ENCODE data around the gene ZBTB7A.

Gene ZBTB7A

DNA sequence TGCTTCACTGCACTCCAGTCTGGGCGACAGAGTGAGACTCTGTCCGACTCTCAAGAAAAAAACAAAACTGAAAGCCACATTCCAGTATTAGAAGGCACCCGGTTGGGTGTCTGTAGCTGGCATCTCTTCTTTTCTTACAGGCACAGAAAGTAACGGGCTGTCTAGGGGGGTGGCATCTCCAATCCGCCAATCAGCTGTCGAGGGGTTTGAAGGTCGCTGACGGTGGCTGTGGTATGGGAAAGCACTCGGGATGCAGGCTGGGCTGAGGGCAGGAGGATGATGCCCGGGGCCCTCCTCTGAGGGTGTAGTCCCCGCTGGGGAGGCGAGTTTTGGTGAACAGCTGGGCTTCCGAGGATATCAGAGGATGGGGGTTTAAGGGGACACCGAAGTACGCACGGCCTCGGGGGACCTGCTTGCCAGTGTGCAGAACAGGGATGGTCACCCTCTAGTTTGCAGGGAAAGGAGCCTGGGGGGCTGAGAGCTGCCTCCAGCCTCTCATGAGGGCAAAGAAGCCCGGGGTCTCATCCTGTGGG lies 27.0 kb upstream of the ZBTB7A start:
- no peak overlapping the region for H3K4ac ChIP-seq (ENCODE audit: low read length)
- H3K27me3 ChIP-seq (ENCODE audit: control insufficient read depth in 3 of 3, insufficient read depth in 3 of 3, low read depth in 1 of 3, low read length in 3 of 3) = no peaks in the 10 kb centered on the region
- no peak overlapping the region for H2BK120ac ChIP-seq (ENCODE audit: low read depth, low read length)
- no peak overlapping the region for H2BK5ac ChIP-seq (ENCODE audit: low read length)
- H3K4me2 ChIP-seq (ENCODE audit: insufficient read depth, low read length, poor library complexity, severe bottlenecking) = no peak overlapping the region
- no peak overlapping the region for H3K23ac ChIP-seq (ENCODE audit: low read depth, low read length, poor library complexity)
- H3K9me3 ChIP-seq (replicated peaks in 1 of 2; ENCODE audit: control insufficient read depth in 2 of 2, insufficient read depth in 1 of 2, low read depth in 1 of 2, low read length in 2 of 2) = peaks cover 4 to 11% of the 10 kb centered on the region in 2 donors
- H2BK15ac ChIP-seq (ENCODE audit: low read length) = no peak overlapping the region
- H3K36me3 ChIP-seq (replicated peaks in 1 of 2; ENCODE audit: control insufficient read depth in 2 of 2, insufficient read depth in 2 of 2, low read length in 2 of 2) = peaks cover 36 to 91% of the 10 kb centered on the region in 2 donors
- no peak overlapping the region for H3K27ac ChIP-seq (replicated peaks; ENCODE audit: low read length)
- no peak overlapping the region for H3K18ac ChIP-seq (ENCODE audit: low read length)
- no peak overlapping the region for H2AFZ ChIP-seq (ENCODE audit: low read length)
- H3K4me1 ChIP-seq (ENCODE audit: control insufficient read depth in 2 of 2, insufficient read depth in 1 of 2, low read depth in 1 of 2, low read length in 2 of 2) = no peaks in the 10 kb centered on the region
- H3K9ac ChIP-seq (ENCODE audit: low read depth, low read length, poor library complexity) = peak overlapping the region; percentile 44
- no peak overlapping the region for H3K4me3 ChIP-seq (ENCODE audit: low read length in 2 of 2)
- no peak for DNase-seq (ENCODE audit: low spot score)
- H4K91ac ChIP-seq (ENCODE audit: low read depth, low read length, poor library complexity) = no peak overlapping the region
- no CpG with 5 or more reads among the region's 18 CpGs for WGBS, 2 donors (ENCODE audit: extremely low coverage in 2 of 2, insufficient read length in 2 of 2, insufficient replicate concordance in 1 of 2)
- H2BK12ac ChIP-seq (ENCODE audit: low read length) = no peak overlapping the region
- no peak overlapping the region for H4K8ac ChIP-seq (ENCODE audit: low read depth, low read length)
- no peak overlapping the region for H2AK5ac ChIP-seq (ENCODE audit: low read depth, low read length)
- H3K14ac ChIP-seq (ENCODE audit: low read length) = no peak overlapping the region
- H3K79me1 ChIP-seq (ENCODE audit: low read depth, low read length) = peaks cover 4% of the 10 kb centered on the region

GRCh38 chr19:4090356-4091220 lies 23.9 kb upstream of the ZBTB7A start:
- peak overlapping the region; percentile 22 for H2BK12ac ChIP-seq (ENCODE audit: low read length)
- no peak overlapping the region for H3K4me3 ChIP-seq (ENCODE audit: low read length in 2 of 2)
- peaks cover 4 to 5% of the 10 kb centered on the region in 2 donors for H3K9me3 ChIP-seq (replicated peaks in 1 of 2; ENCODE audit: control insufficient read depth in 2 of 2, insufficient read depth in 1 of 2, low read depth in 1 of 2, low read length in 2 of 2)
- no peak for DNase-seq (ENCODE audit: low spot score)
- no peak overlapping the region for H2BK5ac ChIP-seq (ENCODE audit: low read length)
- H3K4me2 ChIP-seq (ENCODE audit: insufficient read depth, low read length, poor library complexity, severe bottlenecking) = no peak overlapping the region
- no peak overlapping the region for H2AFZ ChIP-seq (ENCODE audit: low read length)
- no CpG with 5 or more reads among the region's 52 CpGs for WGBS, 2 donors (ENCODE audit: extremely low coverage in 2 of 2, insufficient read length in 2 of 2, insufficient replicate concordance in 1 of 2)
- H3K79me1 ChIP-seq (ENCODE audit: low read depth, low read length) = peaks cover 4% of the 10 kb centered on the region
- H2BK120ac ChIP-seq (ENCODE audit: low read depth, low read length) = no peak overlapping the region
- no peak overlapping the region for H3K23ac ChIP-seq (ENCODE audit: low read depth, low read length, poor library complexity)
- peaks cover 25 to 59% of the 10 kb centered on the region in 2 donors for H3K36me3 ChIP-seq (replicated peaks in 1 of 2; ENCODE audit: control insufficient read depth in 2 of 2, insufficient read depth in 2 of 2, low read length in 2 of 2)
- no peak overlapping the region for H3K27ac ChIP-seq (replicated peaks; ENCODE audit: low read length)
- H3K4ac ChIP-seq (ENCODE audit: low read length) = no peak overlapping the region
- no peaks in the 10 kb centered on the region for H3K27me3 ChIP-seq (ENCODE audit: control insufficient read depth in 3 of 3, insufficient read depth in 3 of 3, low read depth in 1 of 3, low read length in 3 of 3)
- no peak overlapping the region for H3K14ac ChIP-seq (ENCODE audit: low read length)
- no peak overlapping the region for H2AK5ac ChIP-seq (ENCODE audit: low read depth, low read length)
- H4K8ac ChIP-seq (ENCODE audit: low read depth, low read length) = no peak overlapping the region
- peak overlapping the region; percentile 11 for H3K18ac ChIP-seq (ENCODE audit: low read length)
- no peak overlapping the region for H4K91ac ChIP-seq (ENCODE audit: low read depth, low read length, poor library complexity)
- H2BK15ac ChIP-seq (ENCODE audit: low read length) = no peak overlapping the region
- no peak overlapping the region for H3K9ac ChIP-seq (ENCODE audit: low read depth, low read length, poor library complexity)
- no peaks in the 10 kb centered on the region for H3K4me1 ChIP-seq (ENCODE audit: control insufficient read depth in 2 of 2, insufficient read depth in 1 of 2, low read depth in 1 of 2, low read length in 2 of 2)

DNA sequence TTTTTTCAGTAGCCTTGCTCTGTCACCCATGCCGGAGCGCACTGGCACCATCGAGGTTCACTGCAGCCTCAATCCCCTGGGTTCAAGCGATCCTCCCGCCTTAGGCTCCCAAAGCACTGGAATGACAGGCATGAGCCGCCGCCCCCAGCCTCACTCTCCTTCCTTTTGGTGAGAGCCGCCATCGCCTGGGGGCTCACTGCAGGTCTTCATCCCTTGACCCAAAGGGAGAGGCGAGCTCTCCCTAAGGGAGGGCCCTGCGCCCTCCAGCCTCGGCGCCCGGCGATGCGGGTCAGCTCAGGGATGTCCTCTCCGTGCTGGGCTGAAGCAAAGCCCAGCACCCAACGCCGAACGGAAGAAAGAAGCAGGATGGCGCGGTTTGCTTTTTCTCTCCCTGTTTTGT lies 23.2 kb upstream of the ZBTB7A start:
- Histone ChIP-seq H3K18ac (ENCODE audit: low read length) (peak overlapping the region; percentile 11), H3K4me2 (ENCODE audit: insufficient read depth, low read length, poor library complexity, severe bottlenecking) (no peak overlapping the region), H2AK5ac (ENCODE audit: low read depth, low read length) (no peak overlapping the region), H4K91ac (ENCODE audit: low read depth, low read length, poor library complexity) (no peak overlapping the region), H4K8ac (ENCODE audit: low read depth, low read length) (no peak overlapping the region), H2AFZ (ENCODE audit: low read length) (no peak overlapping the region), H3K4ac (ENCODE audit: low read length) (no peak overlapping the region), H3K9me3 (replicated peaks in 1 of 2; ENCODE audit: control insufficient read depth in 2 of 2, insufficient read depth in 1 of 2, low read depth in 1 of 2, low read length in 2 of 2) (no peaks in the 10 kb centered on the region), H2BK15ac (ENCODE audit: low read length) (no peak overlapping the region), H2BK12ac (ENCODE audit: low read length) (no peak overlapping the region), H3K27me3 (ENCODE audit: control insufficient read depth in 3 of 3, insufficient read depth in 3 of 3, low read depth in 1 of 3, low read length in 3 of 3) (no peaks in the 10 kb centered on the region), H3K36me3 (replicated peaks in 1 of 2; ENCODE audit: control insufficient read depth in 2 of 2, insufficient read depth in 2 of 2, low read length in 2 of 2) (peaks cover 19 to 53% of the 10 kb centered on the region in 2 donors), H3K4me1 (ENCODE audit: control insufficient read depth in 2 of 2, insufficient read depth in 1 of 2, low read depth in 1 of 2, low read length in 2 of 2) (no peaks in the 10 kb centered on the region), H3K4me3 (ENCODE audit: low read length in 2 of 2) (no peak overlapping the region), H3K23ac (ENCODE audit: low read depth, low read length, poor library complexity) (no peak overlapping the region), H2BK120ac (ENCODE audit: low read depth, low read length) (no peak overlapping the region), H3K9ac (ENCODE audit: low read depth, low read length, poor library complexity) (no peak overlapping the region), H3K14ac (ENCODE audit: low read length) (no peak overlapping the region), H3K79me1 (ENCODE audit: low read depth, low read length) (no peaks in the 10 kb centered on the region), H2BK5ac (ENCODE audit: low read length) (no peak overlapping the region), H3K27ac (replicated peaks; ENCODE audit: low read length) (no peak overlapping the region)
- DNase-seq (ENCODE audit: low spot score) = no peak
- no CpG with 5 or more reads among the region's 22 CpGs for WGBS, 2 donors (ENCODE audit: extremely low coverage in 2 of 2, insufficient read length in 2 of 2, insufficient replicate concordance in 1 of 2)

DNA sequence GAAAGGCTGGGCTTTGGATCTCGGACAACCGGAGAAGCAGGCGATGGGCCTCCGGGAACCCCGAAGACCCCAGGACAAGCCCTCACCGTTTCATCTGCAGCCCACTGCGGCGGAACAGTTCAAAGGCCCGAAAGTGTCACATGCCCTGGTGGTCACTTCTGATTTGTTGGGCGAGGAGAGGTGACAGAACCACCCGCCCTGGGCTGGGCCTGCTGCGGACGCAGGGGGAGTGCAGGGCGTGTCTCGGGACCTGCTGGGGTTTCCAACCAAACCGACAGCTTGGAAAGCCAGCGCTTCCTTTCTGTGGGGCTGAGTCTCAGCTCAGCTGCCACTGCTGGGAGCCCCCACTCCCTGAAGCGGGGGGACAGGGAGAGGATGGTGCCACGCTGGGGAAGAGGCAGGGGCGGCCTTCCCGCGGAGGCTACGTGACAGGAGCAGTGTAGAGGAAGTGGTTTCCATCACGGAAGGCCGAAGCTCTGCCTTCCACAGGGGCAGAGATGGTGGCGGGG lies 22.8 kb upstream of the ZBTB7A start:
- no peaks in the 10 kb centered on the region for H3K27me3 ChIP-seq (ENCODE audit: control insufficient read depth in 3 of 3, insufficient read depth in 3 of 3, low read depth in 1 of 3, low read length in 3 of 3)
- no peak overlapping the region for H2BK12ac ChIP-seq (ENCODE audit: low read length)
- H3K9ac ChIP-seq (ENCODE audit: low read depth, low read length, poor library complexity) = no peak overlapping the region
- no peak overlapping the region for H3K4ac ChIP-seq (ENCODE audit: low read length)
- H3K9me3 ChIP-seq (replicated peaks in 1 of 2; ENCODE audit: control insufficient read depth in 2 of 2, insufficient read depth in 1 of 2, low read depth in 1 of 2, low read length in 2 of 2) = no peaks in the 10 kb centered on the region
- no peak overlapping the region for H2AFZ ChIP-seq (ENCODE audit: low read length)
- no peak overlapping the region for H3K4me3 ChIP-seq (ENCODE audit: low read length in 2 of 2)
- H4K8ac ChIP-seq (ENCODE audit: low read depth, low read length) = no peak overlapping the region
- no peak overlapping the region for H3K27ac ChIP-seq (replicated peaks; ENCODE audit: low read length)
- H4K91ac ChIP-seq (ENCODE audit: low read depth, low read length, poor library complexity) = no peak overlapping the region
- no peak overlapping the region for H2BK5ac ChIP-seq (ENCODE audit: low read length)
- H2AK5ac ChIP-seq (ENCODE audit: low read depth, low read length) = no peak overlapping the region
- H2BK120ac ChIP-seq (ENCODE audit: low read depth, low read length) = no peak overlapping the region
- H3K4me1 ChIP-seq (ENCODE audit: control insufficient read depth in 2 of 2, insufficient read depth in 1 of 2, low read depth in 1 of 2, low read length in 2 of 2) = no peaks in the 10 kb centered on the region
- H3K79me1 ChIP-seq (ENCODE audit: low read depth, low read length) = no peaks in the 10 kb centered on the region
- DNase-seq (ENCODE audit: low spot score) = no peak
- H3K4me2 ChIP-seq (ENCODE audit: insufficient read depth, low read length, poor library complexity, severe bottlenecking) = no peak overlapping the region
- no peak overlapping the region for H3K18ac ChIP-seq (ENCODE audit: low read length)
- no CpG with 5 or more reads among the region's 26 CpGs for WGBS, 2 donors (ENCODE audit: extremely low coverage in 2 of 2, insufficient read length in 2 of 2, insufficient replicate concordance in 1 of 2)
- H3K36me3 ChIP-seq (replicated peaks in 1 of 2; ENCODE audit: control insufficient read depth in 2 of 2, insufficient read depth in 2 of 2, low read length in 2 of 2) = peaks cover 17 to 48% of the 10 kb centered on the region in 2 donors
- H2BK15ac ChIP-seq (ENCODE audit: low read length) = no peak overlapping the region
- no peak overlapping the region for H3K14ac ChIP-seq (ENCODE audit: low read length)
- H3K23ac ChIP-seq (ENCODE audit: low read depth, low read length, poor library complexity) = no peak overlapping the region
